Adrenal gland (tissue), 5 donors: ENCODE measurements around the gene PITPNB.

Experiments
- POLR2A ChIP-seq, 2 donors: fragments of 450-650 bp; IDR thresholded peaks; one replicate each; pipeline ENCODE4 v1.6.1; 2017; ENCODE audit warnings: antibody characterized with exemption in 2 of 2, mild to moderate bottlenecking in 2 of 2, moderate library complexity in 1 of 2
- TF ChIP-seq, protein P1 (sequence below), 6 experiments: fragments of 450-650 bp in 4 of 6; fragments of 200-600 bp in 2 of 6; sonication (generic) in 1 of 6; IDR thresholded peaks; 1 replicate in 5 of 6; 2 replicates in 1 of 6; pipeline versions ENCODE4 v1.5.1 to v1.8.0; 2016 to 2021; ENCODE audit warnings: antibody characterized with exemption in 6 of 6, mild to moderate bottlenecking in 2 of 6, moderate library complexity in 1 of 6
- donor health status: DM: no; HTN: no; CAD: no.

DNA sequence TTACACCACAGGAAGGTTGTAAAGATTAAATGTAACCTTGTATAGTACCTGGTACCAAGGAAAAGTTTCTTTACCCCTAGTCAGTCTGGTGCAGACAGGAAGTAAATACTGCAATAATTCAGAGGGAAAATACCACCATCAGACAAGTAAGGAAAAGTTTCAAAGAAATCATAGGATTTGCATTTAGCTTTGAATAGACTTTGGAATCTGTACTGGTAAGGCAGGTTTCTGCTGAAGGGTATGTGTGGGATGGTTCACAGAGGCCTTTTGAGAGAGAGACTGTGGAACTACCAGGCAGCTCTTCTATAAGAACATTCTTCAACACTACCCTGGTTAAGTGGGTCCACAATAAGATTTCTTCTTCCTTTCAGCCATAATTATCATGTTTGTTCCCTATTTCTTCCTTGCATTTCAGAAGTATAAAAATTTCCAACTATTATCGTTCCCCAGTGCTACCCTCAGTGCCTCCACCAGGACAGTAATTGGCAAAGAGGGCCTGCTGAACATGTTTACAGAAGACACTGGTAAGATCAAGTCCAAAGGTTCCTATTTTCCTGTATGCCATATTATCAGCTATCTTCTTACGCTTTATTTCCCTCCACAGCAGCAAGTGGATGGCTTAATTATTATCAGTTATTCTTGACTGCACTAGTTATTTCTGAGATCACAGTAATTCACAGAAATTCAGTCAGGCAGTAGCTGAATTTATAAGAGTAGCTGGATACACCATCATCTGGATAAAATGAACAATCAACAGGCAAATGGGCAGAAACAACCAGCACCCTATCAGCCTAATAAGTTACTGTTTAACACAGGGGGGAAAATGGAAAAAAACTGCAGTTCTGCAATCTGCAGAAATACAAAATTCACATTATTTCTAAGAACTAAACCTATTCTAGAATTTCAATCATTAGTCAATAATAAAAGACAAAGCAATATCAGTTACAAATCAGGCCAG, 48.5 kb downstream of the PITPNB start:
- TF ChIP-seq, protein P1, sequence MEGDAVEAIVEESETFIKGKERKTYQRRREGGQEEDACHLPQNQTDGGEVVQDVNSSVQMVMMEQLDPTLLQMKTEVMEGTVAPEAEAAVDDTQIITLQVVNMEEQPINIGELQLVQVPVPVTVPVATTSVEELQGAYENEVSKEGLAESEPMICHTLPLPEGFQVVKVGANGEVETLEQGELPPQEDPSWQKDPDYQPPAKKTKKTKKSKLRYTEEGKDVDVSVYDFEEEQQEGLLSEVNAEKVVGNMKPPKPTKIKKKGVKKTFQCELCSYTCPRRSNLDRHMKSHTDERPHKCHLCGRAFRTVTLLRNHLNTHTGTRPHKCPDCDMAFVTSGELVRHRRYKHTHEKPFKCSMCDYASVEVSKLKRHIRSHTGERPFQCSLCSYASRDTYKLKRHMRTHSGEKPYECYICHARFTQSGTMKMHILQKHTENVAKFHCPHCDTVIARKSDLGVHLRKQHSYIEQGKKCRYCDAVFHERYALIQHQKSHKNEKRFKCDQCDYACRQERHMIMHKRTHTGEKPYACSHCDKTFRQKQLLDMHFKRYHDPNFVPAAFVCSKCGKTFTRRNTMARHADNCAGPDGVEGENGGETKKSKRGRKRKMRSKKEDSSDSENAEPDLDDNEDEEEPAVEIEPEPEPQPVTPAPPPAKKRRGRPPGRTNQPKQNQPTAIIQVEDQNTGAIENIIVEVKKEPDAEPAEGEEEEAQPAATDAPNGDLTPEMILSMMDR (IDR thresholded peaks at IDR 0.05), result no peak
- no peak for TF ChIP-seq POLR2A (IDR thresholded peaks at IDR 0.05)
